Choroid plexus epithelial cell (primary cell): ENCODE results near the gene LMOD1.

ENCODE experiments used
- DNase-seq: peaks from one replicate; pipeline ENCODE4 v3.0.0-alpha.2; 2010; ENCODE audit warnings: low read depth
- H3K4me3 ChIP-seq: 2 replicates; pipeline ENCODE4 v1.5.1; 2011; ENCODE audit warnings: low read depth, mild to moderate bottlenecking, control low read depth, low read length, moderate library complexity
- TF ChIP-seq, protein P1 (sequence below): conservative IDR thresholded peaks from 2 replicates; pipeline ENCODE4 v1.5.1; 2011; ENCODE audit warnings: low read depth, mild to moderate bottlenecking, control low read depth, inconsistent platforms, low read length, moderate library complexity

The LMOD1 gene

DNA sequence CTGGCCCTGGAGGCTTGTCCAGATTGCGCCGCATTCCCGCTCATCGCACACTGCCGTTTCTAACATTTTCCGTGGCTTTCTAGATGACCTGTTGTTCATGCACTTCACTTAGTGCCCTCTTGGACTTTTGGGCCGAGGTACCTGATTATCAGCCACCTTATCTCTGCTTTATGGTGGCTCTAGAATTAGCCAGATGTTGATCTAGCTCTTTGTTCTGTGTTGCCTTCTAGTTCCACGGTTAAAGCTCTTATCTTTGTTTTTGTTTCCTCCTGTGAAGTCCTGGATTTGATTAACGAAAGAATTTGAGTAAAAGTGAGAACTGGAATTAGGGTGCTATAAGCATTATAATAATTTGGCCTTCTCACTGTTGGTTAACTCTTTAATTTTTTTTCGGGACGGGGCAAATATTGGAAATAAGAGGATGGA lies 37.0 kb upstream of the LMOD1 start:
- TF ChIP-seq, protein P1, sequence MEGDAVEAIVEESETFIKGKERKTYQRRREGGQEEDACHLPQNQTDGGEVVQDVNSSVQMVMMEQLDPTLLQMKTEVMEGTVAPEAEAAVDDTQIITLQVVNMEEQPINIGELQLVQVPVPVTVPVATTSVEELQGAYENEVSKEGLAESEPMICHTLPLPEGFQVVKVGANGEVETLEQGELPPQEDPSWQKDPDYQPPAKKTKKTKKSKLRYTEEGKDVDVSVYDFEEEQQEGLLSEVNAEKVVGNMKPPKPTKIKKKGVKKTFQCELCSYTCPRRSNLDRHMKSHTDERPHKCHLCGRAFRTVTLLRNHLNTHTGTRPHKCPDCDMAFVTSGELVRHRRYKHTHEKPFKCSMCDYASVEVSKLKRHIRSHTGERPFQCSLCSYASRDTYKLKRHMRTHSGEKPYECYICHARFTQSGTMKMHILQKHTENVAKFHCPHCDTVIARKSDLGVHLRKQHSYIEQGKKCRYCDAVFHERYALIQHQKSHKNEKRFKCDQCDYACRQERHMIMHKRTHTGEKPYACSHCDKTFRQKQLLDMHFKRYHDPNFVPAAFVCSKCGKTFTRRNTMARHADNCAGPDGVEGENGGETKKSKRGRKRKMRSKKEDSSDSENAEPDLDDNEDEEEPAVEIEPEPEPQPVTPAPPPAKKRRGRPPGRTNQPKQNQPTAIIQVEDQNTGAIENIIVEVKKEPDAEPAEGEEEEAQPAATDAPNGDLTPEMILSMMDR, result no peak

DNA sequence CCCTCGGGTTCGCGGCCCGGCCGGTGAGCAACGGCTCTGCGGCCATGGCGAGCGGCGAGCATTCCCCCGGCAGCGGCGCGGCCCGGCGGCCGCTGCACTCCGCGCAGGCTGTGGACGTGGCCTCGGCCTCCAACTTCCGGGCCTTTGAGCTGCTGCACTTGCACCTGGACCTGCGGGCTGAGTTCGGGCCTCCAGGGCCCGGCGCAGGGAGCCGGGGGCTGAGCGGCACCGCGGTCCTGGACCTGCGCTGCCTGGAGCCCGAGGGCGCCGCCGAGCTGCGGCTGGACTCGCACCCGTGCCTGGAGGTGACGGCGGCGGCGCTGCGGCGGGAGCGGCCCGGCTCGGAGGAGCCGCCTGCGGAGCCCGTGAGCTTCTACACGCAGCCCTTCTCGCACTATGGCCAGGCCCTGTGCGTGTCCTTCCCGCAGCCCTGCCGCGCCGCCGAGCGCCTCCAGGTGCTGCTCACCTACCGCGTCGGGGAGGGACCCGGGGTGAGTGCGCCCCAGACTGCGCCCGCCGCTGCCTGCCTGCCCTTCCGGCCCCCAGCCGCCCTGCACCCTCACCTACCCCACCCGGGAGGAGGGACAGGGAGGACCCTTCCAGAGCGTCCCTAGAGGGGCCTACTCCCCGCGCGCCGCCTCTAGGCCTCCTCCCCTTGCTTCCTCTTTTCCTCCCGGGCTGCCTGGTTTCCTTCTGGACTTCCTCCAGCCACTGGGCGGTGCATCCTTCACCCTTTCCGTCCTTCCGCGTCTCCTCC lies 36.5 kb upstream of the LMOD1 start, which contains the start of gene RNPEP:
TSS of gene RNPEP (plus strand) at position 26 of the 757 bp plus-strand sequence. CDS start at position 45, 19 bp downstream.
- DNase-seq, result peak; percentile 67
- TF ChIP-seq, protein P1, result peak; percentile 21
- H3K4me3 ChIP-seq, result peak within 1 kb of the TSS; percentile 82

More for the DNA sequence above, 37.0 kb upstream of the LMOD1 start:
- H3K4me3 ChIP-seq, result peak overlapping the region; percentile 82
- no peak for DNase-seq

DNA sequence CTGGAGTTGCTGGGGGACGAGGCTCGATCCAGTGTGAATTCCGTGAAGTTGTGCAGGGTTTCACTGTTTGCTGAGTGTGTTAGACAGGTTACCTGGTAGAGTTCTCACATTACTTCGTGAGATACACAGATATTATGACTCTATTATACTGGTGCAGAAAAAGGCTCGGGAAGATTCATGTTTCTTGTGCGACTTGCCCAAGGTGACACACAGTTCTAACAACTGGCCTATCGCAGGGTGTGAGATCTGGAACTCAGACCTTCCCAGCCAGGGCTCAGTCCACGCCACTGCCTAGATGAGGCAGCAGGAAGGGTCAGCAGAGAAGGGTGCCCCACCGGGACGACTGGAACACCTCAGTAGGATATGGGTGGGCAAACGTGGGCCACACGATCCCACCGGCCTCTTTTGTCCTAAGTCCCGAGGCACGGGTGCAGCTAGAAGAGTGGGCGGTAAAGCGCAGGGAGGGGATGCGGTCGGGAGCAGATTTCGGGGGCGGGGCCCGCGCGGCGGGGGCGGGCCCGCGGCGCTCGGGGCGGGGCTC lies 35.8 kb upstream of the LMOD1 start:
- TF ChIP-seq, protein P1, result no peak
- peak overlapping the region; percentile 82 for H3K4me3 ChIP-seq
- DNase-seq, result no peak

DNA sequence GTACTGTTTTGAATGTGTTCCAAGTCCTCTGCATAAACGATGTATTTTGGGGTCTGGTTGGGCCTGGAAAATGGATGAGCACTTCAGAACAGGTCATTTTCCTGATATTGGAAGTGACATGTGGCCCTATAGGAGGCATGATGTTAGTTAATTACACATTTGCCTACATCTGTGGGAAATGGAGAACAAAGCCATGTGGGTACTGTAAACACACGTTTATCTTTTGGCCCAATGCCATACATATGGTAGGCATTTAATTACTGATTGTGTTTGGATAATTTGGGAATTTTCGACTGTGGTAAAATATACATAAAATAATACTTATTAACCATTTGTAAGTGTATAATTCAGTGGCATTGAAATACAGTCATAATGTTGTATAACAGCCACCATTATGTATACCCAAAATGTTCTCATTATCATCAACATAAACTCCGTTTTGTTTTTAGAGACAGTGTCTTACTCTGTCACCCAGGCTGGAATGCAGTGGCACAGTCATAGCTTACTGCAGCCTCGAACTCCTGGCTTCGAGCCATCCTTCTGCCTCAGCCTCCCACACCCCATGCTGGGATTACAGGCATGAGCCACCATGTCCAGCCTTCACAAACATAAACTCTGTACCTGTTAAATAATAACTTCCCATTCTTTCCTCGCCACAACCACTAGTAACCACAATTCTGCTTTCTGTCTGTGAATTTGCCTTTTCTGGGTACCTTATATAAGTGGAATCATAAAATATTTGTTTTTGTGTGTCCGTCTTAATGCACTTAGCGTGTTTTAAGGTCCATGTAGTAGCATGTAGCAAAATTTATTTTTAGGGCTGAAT lies 24.2 kb upstream of the LMOD1 start:
- DNase-seq, result peak; percentile 33
- no peak overlapping the region for H3K4me3 ChIP-seq
- TF ChIP-seq, protein P1, result no peak

DNA sequence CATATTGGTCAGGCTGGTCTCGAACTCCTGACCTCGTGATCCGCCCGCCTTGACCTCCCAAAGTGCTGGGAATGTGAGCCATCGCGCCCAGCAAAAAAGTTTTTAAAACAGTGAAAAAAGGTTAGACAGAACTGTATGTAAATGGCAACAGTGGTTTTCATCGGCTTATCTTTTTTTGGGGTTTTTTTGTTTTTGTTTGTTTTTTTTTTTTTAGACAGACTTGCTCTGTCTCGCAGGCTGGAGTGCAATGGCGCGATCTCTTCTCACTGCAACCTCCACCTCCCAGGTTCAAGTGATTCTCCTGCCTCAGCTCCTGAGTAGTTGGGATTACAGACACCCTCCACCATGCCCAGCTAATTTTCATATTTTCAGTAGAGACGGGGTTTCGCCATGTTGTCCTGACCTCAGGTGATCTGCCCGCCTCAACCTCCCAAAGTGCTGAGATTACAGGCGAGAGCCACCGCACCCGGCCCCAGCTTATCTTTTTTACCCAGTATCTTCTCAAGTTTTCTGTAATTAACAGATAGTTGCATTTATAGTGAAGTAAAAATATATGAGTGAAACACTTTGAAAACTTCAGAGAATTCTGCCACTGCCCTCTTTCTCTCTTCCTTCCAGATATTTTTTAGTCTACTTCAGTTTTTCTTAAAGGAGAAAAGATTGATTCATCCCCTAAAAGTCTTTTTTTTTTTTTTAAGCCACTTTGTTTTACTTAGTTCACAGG lies 22.0 kb upstream of the LMOD1 start:
- TF ChIP-seq, protein P1, result no peak
- no peak for DNase-seq
- no peak overlapping the region for H3K4me3 ChIP-seq

DNA sequence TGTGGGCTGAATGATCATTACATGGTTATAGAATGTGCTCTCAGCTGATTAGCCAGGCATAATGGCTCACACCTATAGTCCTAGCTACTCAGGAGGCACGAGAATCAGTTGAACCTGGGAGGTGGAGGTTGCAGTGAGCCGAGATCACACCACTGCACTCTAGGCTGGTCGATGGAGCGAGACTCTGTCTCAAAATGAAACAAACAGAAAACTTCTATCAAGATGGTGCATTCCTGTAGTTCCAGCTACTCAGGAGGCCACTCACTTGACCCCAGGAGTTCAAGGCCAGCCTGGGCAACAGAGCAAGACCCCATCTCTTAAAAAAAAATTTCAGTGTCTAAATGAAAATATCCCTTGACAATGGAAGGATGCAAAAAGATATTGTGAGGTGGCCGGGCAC lies 19.8 kb upstream of the LMOD1 start:
- TF ChIP-seq, protein P1, result no peak
- H3K4me3 ChIP-seq, result no peak overlapping the region
- DNase-seq, result no peak
